HG02885 (cell line): ENCODE results near the gene TCTN2.

Source experiments
- ATAC-seq: cut with Tn5 transposase; IDR thresholded peaks from one replicate; pipeline ENCODE4 v1.9.1; 2021; ENCODE audit warnings: mild to moderate bottlenecking; ENCODE audit not compliant: unreplicated experiment, poor library complexity

TCTN2 gene

DNA sequence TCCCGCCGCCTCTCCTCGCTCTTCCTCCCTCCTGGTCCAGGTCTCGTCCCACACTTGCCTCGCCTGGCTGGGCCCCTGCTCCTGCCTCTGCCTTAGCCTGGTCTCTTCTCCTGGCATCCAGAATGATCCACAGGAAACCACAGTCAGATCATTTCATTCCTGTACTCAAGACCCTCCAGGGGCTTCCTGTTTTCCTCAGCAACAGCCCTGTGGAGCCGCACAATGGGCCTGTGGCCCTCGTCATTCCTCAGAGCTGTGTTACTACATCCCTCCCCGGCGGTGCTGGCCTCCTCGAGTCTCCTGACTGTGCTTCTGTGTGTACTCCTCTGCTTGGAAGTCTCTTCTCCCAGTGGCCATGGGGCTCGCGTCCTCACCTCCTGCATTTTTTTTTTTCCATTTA lies 61.3 kb downstream of the TCTN2 start:
- no peak for ATAC-seq

DNA sequence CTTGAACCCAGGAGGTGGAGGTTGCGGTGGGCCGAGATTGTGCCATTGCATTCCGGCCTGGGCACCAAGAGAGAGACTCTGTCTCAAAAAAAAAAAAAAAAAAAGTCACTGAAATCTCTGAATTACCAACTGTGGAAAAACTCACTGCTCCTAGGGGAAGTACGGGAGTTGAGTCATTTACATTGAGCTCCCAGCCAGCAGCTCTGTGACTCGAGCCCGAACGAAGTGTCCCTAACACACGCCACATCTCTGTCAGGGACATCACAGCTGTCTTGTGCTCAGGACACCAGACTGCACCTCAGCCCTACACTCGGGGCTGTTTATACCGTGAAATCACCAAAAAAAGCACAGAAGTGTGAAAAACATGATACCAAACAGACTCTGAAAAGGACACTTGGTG lies 62.3 kb downstream of the TCTN2 start:
- ATAC-seq: no peak

GRCh38 chr12:123734268-123734667 lies 63.4 kb downstream of the TCTN2 start:
- no peak for ATAC-seq

DNA sequence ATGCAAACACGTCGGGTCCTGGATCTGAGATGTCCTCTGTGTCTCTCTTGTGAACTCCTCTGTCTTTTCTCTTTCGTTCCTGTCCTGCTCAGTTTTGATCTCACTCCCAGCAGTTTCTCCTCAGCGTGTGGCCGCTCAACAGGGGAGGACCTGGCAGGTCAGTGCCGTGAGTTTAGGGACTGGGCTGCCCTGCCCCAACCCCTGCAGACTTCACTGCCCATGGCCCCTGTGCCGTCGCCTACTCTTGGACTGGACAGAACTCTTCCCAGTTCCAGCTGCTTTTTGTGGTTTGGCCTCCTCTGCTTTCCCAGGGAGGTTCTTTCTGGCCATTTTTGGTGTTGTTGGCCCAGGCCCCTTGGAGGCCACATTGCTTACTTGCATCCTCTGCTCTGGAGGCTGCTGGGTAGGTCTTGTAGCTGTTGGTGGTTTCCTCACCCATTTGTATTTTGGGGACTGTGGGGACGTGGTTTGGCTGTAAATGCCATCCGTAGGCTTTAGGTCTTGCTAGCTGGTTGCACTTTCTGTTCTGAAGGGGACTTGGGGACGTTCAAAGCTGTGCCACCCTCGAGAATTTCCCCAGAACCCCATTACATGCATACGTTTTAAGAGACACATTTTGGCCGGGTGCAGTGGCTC lies 71.1 kb downstream of the TCTN2 start:
- no peak for ATAC-seq

GRCh38 chr12:123743002-123743401 lies 72.1 kb downstream of the TCTN2 start:
- no peak for ATAC-seq

DNA sequence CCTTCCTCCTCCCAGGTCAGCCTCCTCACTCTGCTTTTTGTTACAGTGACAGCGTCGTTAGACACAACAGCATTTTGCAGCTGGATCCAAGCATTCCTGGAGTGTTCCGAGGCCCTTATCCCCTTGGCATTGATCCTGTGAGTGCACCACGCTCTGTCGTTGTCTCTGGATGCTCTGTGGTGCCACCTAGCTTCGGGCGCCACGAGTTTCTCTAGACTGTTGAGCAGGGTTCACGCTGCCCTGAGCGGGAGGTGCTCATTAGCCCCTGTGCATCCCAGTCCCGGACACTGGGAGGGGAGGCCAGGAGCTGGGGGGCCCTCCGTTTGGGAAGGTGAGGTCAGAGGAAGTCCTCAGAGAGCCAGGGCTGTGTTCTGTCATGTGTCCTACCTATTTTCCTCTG lies 73.9 kb downstream of the TCTN2 start:
- no peak for ATAC-seq

GRCh38 chr12:123747309-123747708 lies 76.4 kb downstream of the TCTN2 start:
- no peak for ATAC-seq

DNA sequence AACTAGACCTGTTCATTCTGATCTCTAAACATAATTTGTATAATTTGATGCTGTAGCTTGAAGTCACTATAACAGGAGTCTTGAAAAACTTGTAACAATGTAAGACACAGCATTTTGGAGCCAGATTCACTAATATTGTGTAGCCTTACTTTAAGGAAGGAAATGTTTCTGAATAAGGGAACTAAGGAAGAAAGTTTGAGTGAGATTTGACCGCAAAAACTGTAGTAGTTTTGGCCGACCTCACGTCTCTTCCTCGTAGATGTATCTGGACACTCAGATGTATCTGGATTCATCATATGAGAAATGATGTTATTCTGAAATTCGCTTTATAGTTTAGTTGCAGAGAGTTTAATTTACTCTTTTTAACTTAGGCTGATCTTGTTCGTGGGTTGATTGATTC lies 77.2 kb downstream of the TCTN2 start:
- no peak for ATAC-seq

DNA sequence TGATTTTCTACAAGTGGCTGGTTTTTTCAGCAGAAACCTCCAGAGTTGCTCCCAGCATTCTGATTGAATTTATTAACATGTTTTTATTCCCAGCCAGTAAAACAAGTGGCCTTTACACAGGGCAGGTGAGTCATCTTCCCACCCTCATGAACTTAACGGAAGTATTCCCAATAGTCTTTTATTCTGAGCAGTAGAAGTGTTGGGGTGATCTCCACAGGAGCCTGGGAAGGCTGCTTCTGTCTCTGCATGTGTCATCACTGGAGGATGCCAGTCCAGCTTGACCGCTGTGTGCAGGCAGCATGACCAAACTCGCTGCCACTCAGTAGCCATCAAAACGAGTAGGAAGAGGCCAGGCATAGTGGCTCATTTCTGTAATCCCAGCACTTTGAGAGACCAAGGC lies 77.7 kb downstream of the TCTN2 start:
- no peak for ATAC-seq

- no peak for ATAC-seq
Observed at GRCh38 chr12:123749355-123749754, 78.4 kb downstream of the TCTN2 start.

DNA sequence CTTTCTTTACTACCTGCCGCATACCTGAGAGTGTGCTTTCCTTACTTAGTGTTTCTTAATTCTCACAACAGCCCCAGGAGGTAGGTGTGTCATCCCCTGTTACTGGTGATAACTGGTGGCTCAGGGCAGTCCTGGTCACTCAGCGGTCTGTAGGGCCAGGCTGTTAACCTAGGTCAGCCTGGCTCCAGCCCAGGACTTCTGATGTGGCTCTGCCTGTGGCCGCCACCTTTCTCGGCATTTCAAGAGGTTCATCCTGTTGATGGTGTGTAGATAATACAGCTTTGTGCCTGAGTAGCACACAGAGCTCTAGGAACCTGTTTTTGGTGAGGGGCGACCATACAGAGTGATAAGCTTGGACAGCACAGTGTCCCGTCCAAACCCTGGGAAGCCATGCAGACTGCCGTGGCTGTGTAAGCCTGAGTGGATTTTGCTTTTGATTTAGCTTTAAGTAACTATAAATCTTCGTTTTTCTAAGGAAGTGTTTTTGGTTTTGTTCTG lies 79.3 kb downstream of the TCTN2 start:
- ATAC-seq: no peak

GRCh38 chr12:123752046-123752445 lies 81.1 kb downstream of the TCTN2 start:
- ATAC-seq: no peak

DNA sequence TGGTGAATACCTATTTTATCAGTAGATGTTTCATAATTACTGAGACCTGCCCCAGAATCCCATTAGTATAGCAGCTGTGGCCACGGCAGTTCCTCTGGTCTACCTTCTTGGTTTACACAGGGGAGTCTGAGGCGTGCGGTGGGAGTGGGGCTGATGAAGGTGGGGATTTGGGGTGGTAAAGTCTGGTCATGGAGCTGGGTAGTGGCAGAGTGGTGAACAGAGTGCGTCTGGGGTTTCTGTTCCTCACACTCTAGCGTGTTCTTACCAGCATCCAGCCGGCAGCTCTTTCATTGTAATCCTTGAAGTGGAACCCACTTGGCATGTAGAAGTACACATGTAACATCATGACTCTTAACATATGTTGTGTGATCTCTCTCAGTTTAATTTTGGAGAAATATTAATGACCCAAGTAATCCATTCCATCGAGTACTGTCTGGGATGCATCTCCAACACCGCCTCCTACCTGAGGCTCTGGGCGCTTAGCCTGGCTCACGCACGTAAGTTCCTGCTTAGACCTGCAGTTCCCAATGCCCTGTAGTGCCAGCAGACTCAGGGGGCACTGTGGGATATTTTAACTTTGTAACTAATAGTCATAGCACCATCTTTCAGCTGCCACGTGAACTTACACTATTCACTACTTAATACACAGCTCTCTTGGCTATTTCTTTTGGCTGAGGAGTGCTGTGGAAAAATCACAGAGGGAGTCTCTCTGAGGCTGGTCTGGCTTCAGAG lies 83.3 kb downstream of the TCTN2 start:
- no peak for ATAC-seq

DNA sequence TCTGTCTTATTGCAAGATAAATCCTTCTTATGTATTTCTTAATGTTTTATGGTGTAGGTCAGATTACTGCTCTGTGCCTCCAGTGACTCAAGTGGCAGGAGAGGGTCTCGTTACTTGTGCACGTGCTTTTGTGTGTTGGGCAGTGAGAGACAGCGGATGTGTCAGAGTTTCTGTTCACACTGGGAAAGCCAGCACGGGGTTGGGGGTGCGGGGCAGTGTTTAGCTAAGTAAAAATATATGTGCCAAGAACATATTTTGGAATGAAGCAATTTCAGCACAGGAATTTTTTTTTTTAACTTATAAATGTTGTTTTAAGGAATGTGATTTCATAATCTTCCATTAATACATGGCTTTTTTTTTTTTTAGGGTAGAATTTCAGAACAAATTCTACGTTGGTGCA lies 86.6 kb downstream of the TCTN2 start:
- ATAC-seq: no peak
